B cell (primary cell): Measurements from ENCODE around the gene N4BP2L1. TPM values are rescaled to one million over a fixed set of nuclear protein-coding genes. Genes with fewer than 3 reads are reported as not detected.

Experiments used
- ATAC-seq: fragments of 200-7000 bp; cut with Tn5 transposase; one replicate; pipeline ENCODE4 v1.10.0; 2021; ENCODE audit warnings: low read depth, mild to moderate bottlenecking, moderate number of reproducible peaks, moderate library complexity
- CTCF ChIA-PET: fragments of 350-600 bp; sonication (Branson Sonifier 250); formaldehyde crosslinking; loops from one replicate; lab custom pipeline; 2021; ENCODE audit warnings: antibody characterized with exemption, inconsistent platforms; lab: Charles Lee
- POLR2A ChIA-PET: fragments of 350-600 bp; sonication (Branson Sonifier 250); formaldehyde crosslinking; loops from one replicate; lab custom pipeline; 2021; ENCODE audit warnings: antibody characterized with exemption; lab: Charles Lee
- DNase-seq: peaks from one replicate; pipeline ENCODE4 v3.0.0; 2013
- H2AFZ ChIP-seq: 2 replicates; pipeline ENCODE4 v1.6.1; 2012; ENCODE audit warnings: mild to moderate bottlenecking, low read depth, low read length; ENCODE audit not compliant: insufficient read depth, poor library complexity, severe bottlenecking
- H3K27ac ChIP-seq, 2 donors: 1 replicate in 1 of 2; 2 replicates in 1 of 2; pipeline ENCODE4 v1.5.1; 2012 to 2013; ENCODE audit warnings: low read length in 2 of 2, mild to moderate bottlenecking in 2 of 2, moderate library complexity in 1 of 2
- H3K27me3 ChIP-seq, 4 experiments: fragments of 200-600 bp in 1 of 4; sonication (generic) in 1 of 4; replicated peaks in 1 of 4; 1 replicate in 2 of 4; 2 replicates in 2 of 4; pipeline versions ENCODE4 v1.6.1 to v1.7.0; 2013 to 2016; ENCODE audit warnings: low read length in 3 of 4, mild to moderate bottlenecking in 2 of 4, mixed read lengths in 1 of 4, moderate library complexity in 1 of 4; ENCODE audit not compliant: insufficient read depth in 4 of 4, control insufficient read depth in 3 of 4; ENCODE audit errors: control extremely low read depth in 1 of 4
- H3K36me3 ChIP-seq, 2 experiments: replicated peaks in 1 of 2; 1 replicate in 1 of 2; 2 replicates in 1 of 2; pipeline versions ENCODE4 v1.6.1 to v1.7.1; 2013; ENCODE audit warnings: low read length in 1 of 2; ENCODE audit not compliant: insufficient read depth in 2 of 2, control insufficient read depth in 1 of 2; ENCODE audit errors: control extremely low read depth in 1 of 2, extremely low read depth in 1 of 2
- H3K4me1 ChIP-seq, 2 donors: fragments of 200-600 bp in 1 of 2; sonication (generic) in 1 of 2; 1 replicate in 1 of 2; 2 replicates in 1 of 2; pipeline versions ENCODE4 v1.5.1 to v1.6.1; 2013 to 2017; ENCODE audit warnings: low read length in 2 of 2; ENCODE audit not compliant: control insufficient read depth in 2 of 2, insufficient read depth in 2 of 2
- H3K4me2 ChIP-seq: replicated peaks from 2 replicates; pipeline ENCODE3; 2012; ENCODE audit warnings: mild to moderate bottlenecking, low read depth, low read length; ENCODE audit not compliant: poor library complexity, severe bottlenecking
- H3K4me3 ChIP-seq, 5 experiments: fragments of 200-600 bp in 1 of 5; sonication (generic) in 1 of 5; 1 replicate in 3 of 5; 2 replicates in 2 of 5; pipeline versions ENCODE4 v1.5.1 to v1.7.0; 2011 to 2016; ENCODE audit warnings: low read length in 4 of 5, mild to moderate bottlenecking in 4 of 5, low read depth in 2 of 5, control low read depth in 1 of 5, moderate library complexity in 1 of 5; ENCODE audit not compliant: insufficient read depth in 1 of 5; ENCODE audit errors: control extremely low read depth in 1 of 5, extremely low read depth in 1 of 5
- H3K79me2 ChIP-seq: fragments of 200-600 bp; sonication (generic); one replicate; pipeline ENCODE4 v1.6.0; 2016; ENCODE audit warnings: low read length; ENCODE audit not compliant: control insufficient read depth, insufficient read depth
- H3K9ac ChIP-seq: fragments of 200-600 bp; sonication (generic); 2 replicates; pipeline ENCODE4 v1.6.1; 2017; ENCODE audit warnings: mild to moderate bottlenecking, low read length, moderate library complexity
- H3K9me3 ChIP-seq, 3 donors: one replicate each; pipeline versions ENCODE4 v1.6.1 to v1.7.1; 2013; ENCODE audit warnings: low read length in 2 of 3; ENCODE audit not compliant: control insufficient read depth in 2 of 3, insufficient read depth in 1 of 3; ENCODE audit errors: control extremely low read depth in 1 of 3
- H4K20me1 ChIP-seq: 2 replicates; pipeline ENCODE4 v1.6.0; 2012; ENCODE audit warnings: mild to moderate bottlenecking, low read length; ENCODE audit not compliant: insufficient read depth, control insufficient read depth, poor library complexity, severe bottlenecking
- H3K27ac Mint-ChIP-seq: one replicate; pipeline ENCODE4 v1.8.0; 2021; ENCODE audit warnings: mixed read lengths
- H3K27me3 Mint-ChIP-seq: one replicate; pipeline ENCODE4 v1.8.0; 2021; ENCODE audit warnings: mixed read lengths
- H3K4me1 Mint-ChIP-seq: one replicate; pipeline ENCODE4 v1.8.0; 2021; ENCODE audit warnings: mixed read lengths
- H3K4me3 Mint-ChIP-seq: one replicate; pipeline ENCODE4 v1.8.0; 2021; ENCODE audit warnings: mixed read lengths
- H3K9me3 Mint-ChIP-seq: one replicate; pipeline ENCODE4 v1.8.0; 2022; ENCODE audit warnings: mixed read lengths; ENCODE audit not compliant: insufficient read depth
- EZH2 ChIP-seq: IDR thresholded peaks from 2 replicates; pipeline ENCODE4 v1.6.1; 2012; ENCODE audit warnings: borderline replicate concordance, low read depth, mild to moderate bottlenecking, moderate library complexity, low read length; ENCODE audit not compliant: insufficient read depth, poor library complexity, severe bottlenecking
- WGBS: methylation state at CpG from one replicate; pipeline ENCODE4 v1.1.5; 2013; ENCODE audit warnings: missing lambda C conversion rate; ENCODE audit not compliant: insufficient coverage; 5-methylcytosine and 5-hydroxymethylcytosine counted together
- intact Hi-C: fragments of 100-400 bp; cut with micrococcal nuclease; formaldehyde crosslinking; loops from one replicate; pipeline ENCODE4 v1.10.0; 2022
- polyA minus RNA-seq: library from RNA; depleted of rRNA, polyadenylated mRNA; stranded (reverse); fragments of >200 nt; gene quantifications from 2 replicates; pipeline ENCODE4 v1.2.3, GENCODE V29; 2012
- polyA plus RNA-seq: library from polyadenylated mRNA; depleted of rRNA; stranded (reverse); fragments of >200 nt; gene quantifications from 2 replicates; pipeline ENCODE4 v1.2.3, GENCODE V29; 2012
- total RNA-seq, 2 donors: library from RNA; stranded (reverse); fragments of 120-200 nt in 1 of 2; gene quantifications; 1 replicate in 1 of 2; 2 replicates in 1 of 2; pipeline versions ENCODE4 v1.2.3 to v1.2.4, GENCODE V29; 2013 to 2022
- TF ChIP-seq, protein P1 (sequence below): fragments of 200-600 bp; IDR thresholded peaks from one replicate; pipeline ENCODE4 v1.8.0; 2022; ENCODE audit warnings: antibody characterized with exemption, mild to moderate bottlenecking

The N4BP2L1 gene
- total RNA-seq, result 52.8 and 59.0 TPM in 2 replicates
- 83.0 TPM for total RNA-seq (2013)
- 50.9 and 79.9 TPM in 2 replicates for polyA plus RNA-seq
- polyA minus RNA-seq, result 30.5 and 35.3 TPM in 2 replicates

DNA sequence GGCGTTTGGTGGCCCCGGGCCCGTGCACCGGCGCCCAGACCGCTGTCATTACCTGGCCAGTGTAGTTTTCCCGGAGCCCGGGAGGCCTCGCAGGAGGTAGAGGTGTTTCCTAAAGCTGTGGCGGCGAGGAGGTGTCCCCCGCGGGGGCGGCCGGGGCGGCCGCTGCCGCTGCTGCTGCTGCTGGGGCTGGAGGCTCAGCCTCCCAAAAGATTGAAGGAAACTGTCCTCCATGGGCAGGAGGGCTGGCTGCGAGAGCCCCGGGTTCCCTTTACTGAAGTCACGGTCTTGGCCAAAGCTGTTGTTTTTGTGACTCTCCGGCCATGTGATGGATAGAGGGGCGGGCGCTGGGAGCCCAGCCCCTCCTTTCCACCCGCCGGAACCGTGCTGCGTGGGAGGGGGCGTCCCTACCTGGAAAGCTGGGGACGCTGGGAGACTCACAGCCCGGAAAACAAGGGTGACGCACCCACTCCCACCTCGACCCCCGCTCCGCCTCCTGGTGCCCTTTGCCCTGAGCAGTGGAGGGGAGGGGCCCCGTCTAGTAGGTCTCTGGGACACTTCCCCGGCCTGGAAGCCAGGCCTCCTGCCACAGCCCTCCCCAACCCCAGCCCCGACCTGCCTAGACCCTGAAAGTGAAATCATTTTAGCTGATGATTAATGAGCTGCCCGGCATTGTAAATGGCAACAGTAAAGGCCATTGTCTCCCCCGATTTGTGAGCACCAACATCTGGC lies at the start of gene N4BP2L1:
N4BP2L1 (minus strand) TSS at position 279 of the 729 bp plus-strand sequence; CDS start at position 231, 48 bp downstream.
- Histone ChIP-seq H3K79me2 (peaks cover 47% of the 10 kb centered on the region), H3K9ac (peak within 1 kb of the TSS; percentile 93), H2AFZ (peak within 1 kb of the TSS; percentile 81), H3K4me2 (peak within 1 kb of the TSS; percentile 96), H3K36me3 (peaks cover 1 to 12% of the 10 kb centered on the region in 2 experiments), H3K4me3 (peak within 1 kb of the TSS; percentile 73 to 93 (median 80)), H3K4me1 (peaks cover 28 to 47% of the 10 kb centered on the region in 2 donors), H4K20me1 (peaks cover 23% of the 10 kb centered on the region), H3K9me3 (no peaks in the 10 kb centered on the region), H3K27ac (peak within 1 kb of the TSS; percentile 95 to 98), H3K27me3 (no peaks in the 10 kb centered on the region)
- H3K27me3 Mint-ChIP-seq, result no peaks in the 10 kb centered on the region
- TF ChIP-seq, protein P1, sequence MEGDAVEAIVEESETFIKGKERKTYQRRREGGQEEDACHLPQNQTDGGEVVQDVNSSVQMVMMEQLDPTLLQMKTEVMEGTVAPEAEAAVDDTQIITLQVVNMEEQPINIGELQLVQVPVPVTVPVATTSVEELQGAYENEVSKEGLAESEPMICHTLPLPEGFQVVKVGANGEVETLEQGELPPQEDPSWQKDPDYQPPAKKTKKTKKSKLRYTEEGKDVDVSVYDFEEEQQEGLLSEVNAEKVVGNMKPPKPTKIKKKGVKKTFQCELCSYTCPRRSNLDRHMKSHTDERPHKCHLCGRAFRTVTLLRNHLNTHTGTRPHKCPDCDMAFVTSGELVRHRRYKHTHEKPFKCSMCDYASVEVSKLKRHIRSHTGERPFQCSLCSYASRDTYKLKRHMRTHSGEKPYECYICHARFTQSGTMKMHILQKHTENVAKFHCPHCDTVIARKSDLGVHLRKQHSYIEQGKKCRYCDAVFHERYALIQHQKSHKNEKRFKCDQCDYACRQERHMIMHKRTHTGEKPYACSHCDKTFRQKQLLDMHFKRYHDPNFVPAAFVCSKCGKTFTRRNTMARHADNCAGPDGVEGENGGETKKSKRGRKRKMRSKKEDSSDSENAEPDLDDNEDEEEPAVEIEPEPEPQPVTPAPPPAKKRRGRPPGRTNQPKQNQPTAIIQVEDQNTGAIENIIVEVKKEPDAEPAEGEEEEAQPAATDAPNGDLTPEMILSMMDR, result no peak
- TF ChIP-seq EZH2, result no peak
- ChIA-PET POLR2A (interaction anchor here (0.8 to 2.5 kb wide), 5 partner anchors 15 to 1115 kb away, joined by 3 to 25 read pairs (median 6); partner anchors contain the start of genes BRCA2, N4BP2L2, PDS5B and ZAR1L), CTCF (interaction anchor here (1.0 to 3.9 kb wide), 13 partner anchors 13 to 518 kb away, joined by 3 to 14 read pairs (median 4); partner anchors contain the start of genes BRCA2 and ZAR1L)
- ATAC-seq (peak; percentile 74), DNase-seq (peak; percentile 93)
- intact Hi-C loops, result loop anchor here (1.0 to 5.0 kb wide), 6 partner anchors 15 to 1811 kb away; partner anchors contain the start of genes PDS5B and USPL1
- peaks cover 48% of the 10 kb centered on the region for H3K4me1 Mint-ChIP-seq
- peak within 1 kb of the TSS; percentile 96 for H3K27ac Mint-ChIP-seq
- 0% methylated on average over 29 of the region's 40 CpGs for WGBS
- no peaks in the 10 kb centered on the region for H3K9me3 Mint-ChIP-seq
- peak within 1 kb of the TSS; percentile 88 for H3K4me3 Mint-ChIP-seq

DNA sequence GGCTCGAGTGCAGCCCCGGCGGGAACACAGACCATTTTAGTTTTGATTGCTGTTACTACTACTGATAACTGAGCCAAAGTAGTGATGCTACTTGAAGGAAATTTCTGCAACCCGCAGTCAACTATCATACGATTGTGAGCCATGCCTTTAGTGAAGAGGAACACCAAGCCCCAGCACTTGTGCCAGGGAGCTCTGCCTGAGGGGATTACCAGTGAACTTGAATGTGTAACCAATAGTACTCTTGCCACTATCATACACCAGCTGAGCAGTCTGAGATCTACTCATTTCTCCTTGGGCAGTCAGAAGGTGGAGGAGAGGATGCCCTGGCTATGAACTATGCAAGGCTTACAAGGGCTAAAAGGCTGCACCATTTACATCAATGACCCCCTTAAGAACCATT lies 49.0 kb upstream of the N4BP2L1 start:
- no peaks in the 10 kb centered on the region for H3K9me3 ChIP-seq
- ATAC-seq, result no peak
- WGBS, result 97% methylated on average over 3 of the region's 5 CpGs

More for the DNA sequence above, 49.0 kb upstream of the N4BP2L1 start:
- H3K27ac Mint-ChIP-seq, result no peak overlapping the region
- Histone ChIP-seq H3K27me3 (no peaks in the 10 kb centered on the region), H3K4me2 (no peak overlapping the region), H3K4me1 (no peaks in the 10 kb centered on the region), H3K27ac (no peak overlapping the region), H4K20me1 (no peaks in the 10 kb centered on the region), H3K9ac (no peak overlapping the region), H3K4me3 (no peak overlapping the region), H2AFZ (no peak overlapping the region), H3K36me3 (peaks cover 0 to 2% of the 10 kb centered on the region in 2 experiments), H3K79me2 (no peaks in the 10 kb centered on the region)
- H3K9me3 Mint-ChIP-seq, result no peaks in the 10 kb centered on the region
- ChIA-PET CTCF (no interaction called here), POLR2A (no interaction called here)
- no peak for DNase-seq
- no peaks in the 10 kb centered on the region for H3K27me3 Mint-ChIP-seq
- H3K4me3 Mint-ChIP-seq, result no peak overlapping the region
- H3K4me1 Mint-ChIP-seq, result no peaks in the 10 kb centered on the region
- intact Hi-C loops, result no loop called here
- TF ChIP-seq, protein P1, result no peak
- no peak for TF ChIP-seq EZH2
